Measurements from ENCODE around the gene WDR46. TPM values are rescaled to one million over a fixed set of nuclear protein-coding genes. Genes with fewer than 3 reads are reported as not detected.

Gene WDR46
- total RNA-seq, 2 experiments from 2014 or later = 50.0 to 58.0 TPM

- Mint-ChIP-seq H3K9me3 (no peaks in the 10 kb centered on the region), H3K4me1 (peaks cover 54% of the 10 kb centered on the region), H3K4me3 (peak within 1 kb of the TSS; percentile 100), H3K27me3 (no peaks in the 10 kb centered on the region), H3K27ac (peak within 1 kb of the TSS; percentile 98), H3K36me3 (peaks cover 53% of the 10 kb centered on the region)
- DNase-seq = peak; percentile 94
- ATAC-seq (ENCODE audit: low read depth) = peak; percentile 69
- POLR2A ChIA-PET = interaction anchor here (0.7 to 4.0 kb wide), 21 partner anchors 9 to 473 kb away, joined by 3 to 67 read pairs (median 5); partner anchors contain the start of genes B3GALT4, CUTA, PFDN6 and RGL2
These were observed 28.8 kb upstream of the WDR46 start, which contains the start of gene ZBTB22 for GRCh38 chr6:33317669-33318425. Gene ZBTB22, minus strand, starts transcription at chr6:33317744. Its CDS starts 828 bp downstream, at chr6:33316916.

GRCh38 chr6:33317419-33317668 is 28.3 kb upstream of the WDR46 start:
- H3K27me3 Mint-ChIP-seq = no peaks in the 10 kb centered on the region
- DNase-seq (no peak), ATAC-seq (ENCODE audit: low read depth) (no peak)
- H3K9me3 Mint-ChIP-seq = no peaks in the 10 kb centered on the region
- POLR2A ChIA-PET = interaction anchor here (0.7 to 4.0 kb wide), 18 partner anchors 9 to 472 kb away, joined by 3 to 67 read pairs (median 6); partner anchors contain the start of genes B3GALT4, CUTA, PFDN6 and RGL2
- H3K36me3 Mint-ChIP-seq = peaks cover 54% of the 10 kb centered on the region
- peak overlapping the region; percentile 100 for H3K4me3 Mint-ChIP-seq
- H3K27ac Mint-ChIP-seq = peak overlapping the region; percentile 71
- H3K4me1 Mint-ChIP-seq = peaks cover 57% of the 10 kb centered on the region

GRCh38 chr6:33316603-33317418 is 27.8 kb upstream of the WDR46 start:
- Mint-ChIP-seq H3K4me1 (peaks cover 56% of the 10 kb centered on the region), H3K4me3 (peak overlapping the region; percentile 100), H3K27me3 (no peaks in the 10 kb centered on the region), H3K27ac (peak overlapping the region; percentile 71), H3K9me3 (no peaks in the 10 kb centered on the region), H3K36me3 (peaks cover 54% of the 10 kb centered on the region)
- POLR2A ChIA-PET = interaction anchor here (0.7 to 4.0 kb wide), 12 partner anchors 8 to 472 kb away, joined by 3 to 67 read pairs (median 6); partner anchors contain the start of genes B3GALT4, CUTA, PFDN6 and RGL2
- DNase-seq (no peak), ATAC-seq (ENCODE audit: low read depth) (no peak)

- no peaks in the 10 kb centered on the region for H3K27me3 Mint-ChIP-seq
- H3K36me3 Mint-ChIP-seq = peaks cover 52% of the 10 kb centered on the region
- no peak for ATAC-seq (ENCODE audit: low read depth)
- H3K27ac Mint-ChIP-seq = peak overlapping the region; percentile 65
- peak overlapping the region; percentile 98 for H3K4me3 Mint-ChIP-seq
- H3K4me1 Mint-ChIP-seq = peaks cover 56% of the 10 kb centered on the region
- DNase-seq = no peak
- H3K9me3 Mint-ChIP-seq = no peaks in the 10 kb centered on the region
- POLR2A ChIA-PET = interaction anchor here (1.1 to 4.0 kb wide), 3 partner anchors 18 to 108 kb away, joined by 3 to 67 read pairs (median 23); partner anchors contain the start of genes RGL2 and RING1
These were observed 27.0 kb upstream of the WDR46 start for GRCh38 chr6:33315793-33316602.

- Mint-ChIP-seq H3K4me3 (peak overlapping the region; percentile 98), H3K27me3 (no peaks in the 10 kb centered on the region), H3K9me3 (no peaks in the 10 kb centered on the region), H3K36me3 (peaks cover 48% of the 10 kb centered on the region), H3K27ac (peak overlapping the region; percentile 97), H3K4me1 (peaks cover 53% of the 10 kb centered on the region)
- POLR2A ChIA-PET = interaction anchor here (1.2 kb wide), 1 partner anchor 29 kb away, joined by 4 read pairs; no protein-coding TSS in a partner anchor
- ATAC-seq (ENCODE audit: low read depth) = no peak
- DNase-seq = no peak
These were observed 26.1 kb upstream of the WDR46 start for GRCh38 chr6:33314943-33315792.

- no peaks in the 10 kb centered on the region for H3K27me3 Mint-ChIP-seq
- DNase-seq = peak; percentile 61
- H3K36me3 Mint-ChIP-seq = peaks cover 42% of the 10 kb centered on the region
- H3K9me3 Mint-ChIP-seq = no peaks in the 10 kb centered on the region
- peak; percentile 13 for ATAC-seq (ENCODE audit: low read depth)
- peaks cover 47% of the 10 kb centered on the region for H3K4me1 Mint-ChIP-seq
- peak overlapping the region; percentile 98 for H3K4me3 Mint-ChIP-seq
- POLR2A ChIA-PET = interaction anchor here (1.2 to 2.5 kb wide), 2 partner anchors 30 to 37 kb away, joined by 4 to 20 read pairs; partner anchors contain the start of gene B3GALT4
- peak overlapping the region; percentile 97 for H3K27ac Mint-ChIP-seq
These were observed 25.5 kb upstream of the WDR46 start for GRCh38 chr6:33314515-33314942.

- no peaks in the 10 kb centered on the region for H3K27me3 Mint-ChIP-seq
- peaks cover 38% of the 10 kb centered on the region for H3K36me3 Mint-ChIP-seq
- peak within 1 kb of the TSS; percentile 98 for H3K4me3 Mint-ChIP-seq
- H3K4me1 Mint-ChIP-seq = peaks cover 43% of the 10 kb centered on the region
- POLR2A ChIA-PET = interaction anchor here (0.6 to 2.8 kb wide), 16 partner anchors 11 to 342 kb away, joined by 3 to 62 read pairs (median 4); partner anchors contain the start of genes B3GALT4, BAK1, CUTA and PFDN6
- H3K9me3 Mint-ChIP-seq = no peaks in the 10 kb centered on the region
- DNase-seq (peak; percentile 82), ATAC-seq (ENCODE audit: low read depth) (peak; percentile 51)
- H3K27ac Mint-ChIP-seq = peak within 1 kb of the TSS; percentile 97
These were observed 24.9 kb upstream of the WDR46 start, which contains the start of gene TAPBP for GRCh38 chr6:33313709-33314514. Gene TAPBP, minus strand, starts transcription at chr6:33314078. Its CDS starts 37 bp downstream, at chr6:33314041.

- Mint-ChIP-seq H3K27ac (peak overlapping the region; percentile 97), H3K36me3 (peaks cover 36% of the 10 kb centered on the region), H3K27me3 (no peaks in the 10 kb centered on the region), H3K4me3 (peak overlapping the region; percentile 98), H3K9me3 (no peaks in the 10 kb centered on the region), H3K4me1 (peaks cover 40% of the 10 kb centered on the region)
- DNase-seq = peak; percentile 68
- ATAC-seq (ENCODE audit: low read depth) = peak; percentile 2
- POLR2A ChIA-PET = interaction anchor here (0.6 to 2.8 kb wide), 15 partner anchors 12 to 341 kb away, joined by 3 to 62 read pairs (median 5); partner anchors contain the start of genes B3GALT4, BAK1, CUTA and PFDN6
These were observed 24.2 kb upstream of the WDR46 start for GRCh38 chr6:33313105-33313708.

- peaks cover 38% of the 10 kb centered on the region for H3K4me1 Mint-ChIP-seq
- H3K27ac Mint-ChIP-seq = peak overlapping the region; percentile 97
- POLR2A ChIA-PET = interaction anchor here (0.5 to 2.8 kb wide), 15 partner anchors 13 to 341 kb away, joined by 3 to 62 read pairs (median 3); partner anchors contain the start of genes B3GALT4, BAK1, CUTA and PFDN6
- DNase-seq (peak; percentile 71), ATAC-seq (ENCODE audit: low read depth) (peak; percentile 34)
- H3K4me3 Mint-ChIP-seq = peak overlapping the region; percentile 98
- no peaks in the 10 kb centered on the region for H3K27me3 Mint-ChIP-seq
- no peaks in the 10 kb centered on the region for H3K9me3 Mint-ChIP-seq
- H3K36me3 Mint-ChIP-seq = peaks cover 36% of the 10 kb centered on the region
These were observed 23.5 kb upstream of the WDR46 start for GRCh38 chr6:33312361-33313104.

- Mint-ChIP-seq H3K4me3 (no peak overlapping the region), H3K27ac (peak overlapping the region; percentile 26), H3K36me3 (peaks cover 19% of the 10 kb centered on the region), H3K4me1 (peaks cover 26% of the 10 kb centered on the region), H3K9me3 (no peaks in the 10 kb centered on the region), H3K27me3 (no peaks in the 10 kb centered on the region)
- ATAC-seq (ENCODE audit: low read depth) (no peak), DNase-seq (no peak)
- POLR2A ChIA-PET = no interaction called here
These were observed 17.3 kb upstream of the WDR46 start for GRCh38 chr6:33306356-33306755.

Data from activated naive CD8-positive, alpha-beta T cell treated with anti-CD3 and anti-CD28 coated beads, Interleukin-2, amount 10 ng/mL, durations not matched to agents 7 days and 5 days (primary cell).